CD8-positive, alpha-beta memory T cell (primary cell): ENCODE results near the gene MLYCD. TPM values are rescaled to one million over a fixed set of nuclear protein-coding genes. Genes with fewer than 3 reads are reported as not detected.

ENCODE experiments used
- CTCF ChIA-PET: fragments of 350-600 bp; sonication (Branson Sonifier 250); formaldehyde crosslinking; loops from one replicate; lab custom pipeline; 2021; ENCODE audit warnings: antibody characterized with exemption; lab: Charles Lee
- POLR2A ChIA-PET: fragments of 350-600 bp; sonication (Branson Sonifier 250); formaldehyde crosslinking; loops from one replicate; lab custom pipeline; 2021; ENCODE audit warnings: antibody characterized with exemption; lab: Charles Lee
- DNase-seq, 5 donors: peaks; one replicate each; pipeline versions ENCODE4 v3.0.0 to v3.0.0-alpha.2; 2020 to 2022; ENCODE audit warnings: mixed read lengths in 1 of 5
- H3K27ac ChIP-seq: one replicate; pipeline ENCODE4 v1.7.0; 2013; ENCODE audit warnings: low read depth, mild to moderate bottlenecking, low read length, moderate library complexity
- H3K27me3 ChIP-seq: 2 replicates; pipeline ENCODE4 v1.7.0; 2013; ENCODE audit warnings: low read length, mild to moderate bottlenecking; ENCODE audit not compliant: insufficient read depth, poor library complexity, severe bottlenecking
- H3K36me3 ChIP-seq: 2 replicates; pipeline ENCODE4 v1.7.0; 2013; ENCODE audit warnings: mild to moderate bottlenecking, low read length, moderate library complexity; ENCODE audit not compliant: insufficient read depth
- H3K4me1 ChIP-seq: 2 replicates; pipeline ENCODE4 v1.7.0; 2013; ENCODE audit warnings: mild to moderate bottlenecking, low read length, moderate library complexity; ENCODE audit not compliant: insufficient read depth
- H3K4me3 ChIP-seq: 2 replicates; pipeline ENCODE4 v1.7.0; 2013; ENCODE audit warnings: mild to moderate bottlenecking, low read length
- H3K9me3 ChIP-seq: 2 replicates; pipeline ENCODE4 v1.7.0; 2013; ENCODE audit warnings: mild to moderate bottlenecking, low read length
- H3K27ac Mint-ChIP-seq, 8 donors: one replicate each; pipeline ENCODE4 v1.8.0; 2020 to 2021; ENCODE audit warnings: mixed read lengths in 8 of 8, mild to moderate bottlenecking in 6 of 8, inconsistent platforms in 3 of 8, moderate library complexity in 3 of 8
- H3K27me3 Mint-ChIP-seq, 2 donors: one replicate each; pipeline ENCODE4 v1.8.0; 2020 to 2021; ENCODE audit warnings: mixed read lengths in 2 of 2, mild to moderate bottlenecking in 1 of 2, moderate library complexity in 1 of 2
- H3K36me3 Mint-ChIP-seq, 3 donors: one replicate each; pipeline ENCODE4 v1.8.0; 2020 to 2021; ENCODE audit warnings: mixed read lengths in 3 of 3, inconsistent platforms in 1 of 3, mild to moderate bottlenecking in 1 of 3
- H3K4me1 Mint-ChIP-seq, 3 donors: one replicate each; pipeline ENCODE4 v1.8.0; 2020 to 2021; ENCODE audit warnings: mixed read lengths in 3 of 3, inconsistent platforms in 1 of 3, mild to moderate bottlenecking in 1 of 3
- H3K4me3 Mint-ChIP-seq, 7 donors: one replicate each; pipeline ENCODE4 v1.8.0; 2020 to 2021; ENCODE audit warnings: mixed read lengths in 7 of 7, mild to moderate bottlenecking in 6 of 7, moderate library complexity in 4 of 7, inconsistent platforms in 2 of 7
- H3K9me3 Mint-ChIP-seq, 5 donors: one replicate each; pipeline ENCODE4 v1.8.0; 2020 to 2022; ENCODE audit warnings: mixed read lengths in 5 of 5, mild to moderate bottlenecking in 3 of 5, moderate library complexity in 2 of 5, inconsistent platforms in 1 of 5
- polyA plus RNA-seq: library from polyadenylated mRNA; unstranded; fragments of 300-500 nt; fragmentation: Illumina TruSeq; gene quantifications from one replicate; pipeline ENCODE4 v1.2.3, GENCODE V29; 2021
- total RNA-seq, 2 experiments: library from RNA; stranded (reverse); gene quantifications; one replicate each; pipeline ENCODE4 v1.2.3, GENCODE V29; 2021

MLYCD gene
- total and polyA plus RNA-seq, 3 experiments from 2014 or later = 2.7 to 3.8 (median 3.8) TPM

- peaks cover 3 to 9% of the 10 kb centered on the region in 2 donors for H3K27me3 Mint-ChIP-seq
- POLR2A ChIA-PET = no interaction called here
- H3K27me3 ChIP-seq = no peaks in the 10 kb centered on the region
- H3K4me3 ChIP-seq = no peak overlapping the region
- peaks cover 0 to 13% (median 0%) of the 10 kb centered on the region in 3 donors for H3K36me3 Mint-ChIP-seq
- H3K9me3 Mint-ChIP-seq = no peaks in the 10 kb centered on the region
- peaks cover 32 to 60% (median 57%) of the 10 kb centered on the region in 3 donors for H3K4me1 Mint-ChIP-seq
- peaks cover 25% of the 10 kb centered on the region for H3K4me1 ChIP-seq
- peak overlapping the region; percentile 87 to 96 (median 92) for H3K4me3 Mint-ChIP-seq
- H3K27ac Mint-ChIP-seq = peak overlapping the region in 1 of 8 donors; percentile 86
- H3K36me3 ChIP-seq = no peaks in the 10 kb centered on the region
- DNase-seq = no peak
- H3K9me3 ChIP-seq = no peaks in the 10 kb centered on the region
- H3K27ac ChIP-seq = no peak overlapping the region
- CTCF ChIA-PET = interaction anchor here (1.7 kb wide), 1 partner anchor 74 kb away, joined by 4 read pairs; no protein-coding TSS in a partner anchor
Measured at GRCh38 chr16:83900571-83900970, 1.7 kb downstream of the MLYCD start.

GRCh38 chr16:83901101-83901500 is 2.2 kb downstream of the MLYCD start:
- Mint-ChIP-seq H3K9me3 (no peaks in the 10 kb centered on the region), H3K36me3 (peaks cover 0 to 16% (median 0%) of the 10 kb centered on the region in 3 donors), H3K4me3 (peak overlapping the region in 6 of 7 donors; percentile 47 to 96 (median 90)), H3K4me1 (peaks cover 33 to 60% (median 57%) of the 10 kb centered on the region in 3 donors), H3K27ac (peak overlapping the region in 3 of 8 donors; percentile 19 to 29 (median 20)), H3K27me3 (peaks cover under 1 to 6% of the 10 kb centered on the region in 2 donors)
- DNase-seq = no peak
- Histone ChIP-seq H3K27ac (no peak overlapping the region), H3K27me3 (no peaks in the 10 kb centered on the region), H3K4me3 (no peak overlapping the region), H3K36me3 (no peaks in the 10 kb centered on the region), H3K9me3 (no peaks in the 10 kb centered on the region), H3K4me1 (peaks cover 25% of the 10 kb centered on the region)
- POLR2A ChIA-PET = no interaction called here
- CTCF ChIA-PET = no interaction called here

GRCh38 chr16:83903751-83904150 is 4.8 kb downstream of the MLYCD start:
- Histone ChIP-seq H3K27me3 (no peaks in the 10 kb centered on the region), H3K4me1 (peaks cover 17% of the 10 kb centered on the region), H3K4me3 (no peak overlapping the region), H3K36me3 (peaks cover 8% of the 10 kb centered on the region), H3K9me3 (no peaks in the 10 kb centered on the region), H3K27ac (no peak overlapping the region)
- Mint-ChIP-seq H3K4me1 (peaks cover 33 to 66% (median 62%) of the 10 kb centered on the region in 3 donors), H3K9me3 (no peaks in the 10 kb centered on the region), H3K36me3 (peaks cover 0 to 39% (median 15%) of the 10 kb centered on the region in 3 donors), H3K27ac (no peak overlapping the region), H3K4me3 (no peak overlapping the region), H3K27me3 (no peaks in the 10 kb centered on the region)
- POLR2A ChIA-PET = no interaction called here
- CTCF ChIA-PET = no interaction called here
- no peak for DNase-seq

GRCh38 chr16:83906683-83907082 is 7.8 kb downstream of the MLYCD start:
- CTCF ChIA-PET = no interaction called here
- Mint-ChIP-seq H3K36me3 (peaks cover 0 to 61% (median 22%) of the 10 kb centered on the region in 3 donors), H3K27me3 (no peaks in the 10 kb centered on the region), H3K9me3 (no peaks in the 10 kb centered on the region), H3K27ac (no peak overlapping the region), H3K4me3 (no peak overlapping the region), H3K4me1 (peaks cover 17 to 46% (median 40%) of the 10 kb centered on the region in 3 donors)
- no peak overlapping the region for H3K27ac ChIP-seq
- POLR2A ChIA-PET = no interaction called here
- H3K9me3 ChIP-seq = no peaks in the 10 kb centered on the region
- no peaks in the 10 kb centered on the region for H3K4me1 ChIP-seq
- no peak for DNase-seq
- no peak overlapping the region for H3K4me3 ChIP-seq
- no peaks in the 10 kb centered on the region for H3K27me3 ChIP-seq
- peaks cover 8% of the 10 kb centered on the region for H3K36me3 ChIP-seq

GRCh38 chr16:83907111-83907510 is 8.2 kb downstream of the MLYCD start:
- Histone ChIP-seq H3K4me1 (no peaks in the 10 kb centered on the region), H3K36me3 (peaks cover 11% of the 10 kb centered on the region), H3K9me3 (no peaks in the 10 kb centered on the region), H3K27me3 (no peaks in the 10 kb centered on the region), H3K4me3 (no peak overlapping the region), H3K27ac (no peak overlapping the region)
- peaks cover 14 to 41% (median 36%) of the 10 kb centered on the region in 3 donors for H3K4me1 Mint-ChIP-seq
- H3K36me3 Mint-ChIP-seq = peaks cover 0 to 65% (median 24%) of the 10 kb centered on the region in 3 donors
- CTCF ChIA-PET = no interaction called here
- no peaks in the 10 kb centered on the region for H3K27me3 Mint-ChIP-seq
- POLR2A ChIA-PET = no interaction called here
- H3K4me3 Mint-ChIP-seq = no peak overlapping the region
- DNase-seq = no peak
- no peaks in the 10 kb centered on the region for H3K9me3 Mint-ChIP-seq
- peak overlapping the region in 1 of 8 donors; percentile 7 for H3K27ac Mint-ChIP-seq

- no peaks in the 10 kb centered on the region for H3K27me3 Mint-ChIP-seq
- H3K36me3 Mint-ChIP-seq = peaks cover 0 to 70% (median 25%) of the 10 kb centered on the region in 3 donors
- Histone ChIP-seq H3K36me3 (peaks cover 17% of the 10 kb centered on the region), H3K9me3 (no peaks in the 10 kb centered on the region), H3K27ac (no peak overlapping the region), H3K4me3 (no peak overlapping the region), H3K4me1 (no peaks in the 10 kb centered on the region), H3K27me3 (no peaks in the 10 kb centered on the region)
- CTCF ChIA-PET = no interaction called here
- H3K4me1 Mint-ChIP-seq = peaks cover 12 to 36% (median 30%) of the 10 kb centered on the region in 3 donors
- no peak overlapping the region for H3K4me3 Mint-ChIP-seq
- POLR2A ChIA-PET = no interaction called here
- peak overlapping the region in 2 of 8 donors; percentile 7 to 63 for H3K27ac Mint-ChIP-seq
- no peaks in the 10 kb centered on the region for H3K9me3 Mint-ChIP-seq
- DNase-seq = no peak
Measured at GRCh38 chr16:83907631-83908250, 8.8 kb downstream of the MLYCD start.

- H3K4me1 Mint-ChIP-seq = peaks cover 7 to 27% (median 19%) of the 10 kb centered on the region in 3 donors
- no peak for DNase-seq
- CTCF ChIA-PET = no interaction called here
- H3K27ac ChIP-seq = no peak overlapping the region
- H3K4me3 Mint-ChIP-seq = no peak overlapping the region
- no peaks in the 10 kb centered on the region for H3K9me3 Mint-ChIP-seq
- H3K36me3 Mint-ChIP-seq = peaks cover 0 to 76% (median 28%) of the 10 kb centered on the region in 3 donors
- POLR2A ChIA-PET = no interaction called here
- no peaks in the 10 kb centered on the region for H3K9me3 ChIP-seq
- no peaks in the 10 kb centered on the region for H3K4me1 ChIP-seq
- no peaks in the 10 kb centered on the region for H3K27me3 Mint-ChIP-seq
- peaks cover 23% of the 10 kb centered on the region for H3K36me3 ChIP-seq
- H3K4me3 ChIP-seq = no peak overlapping the region
- H3K27ac Mint-ChIP-seq = no peak overlapping the region
- H3K27me3 ChIP-seq = no peaks in the 10 kb centered on the region
Measured at GRCh38 chr16:83908798-83909197, 9.9 kb downstream of the MLYCD start.

- Histone ChIP-seq H3K4me1 (no peaks in the 10 kb centered on the region), H3K27me3 (no peaks in the 10 kb centered on the region), H3K9me3 (no peaks in the 10 kb centered on the region), H3K27ac (no peak overlapping the region), H3K4me3 (no peak overlapping the region), H3K36me3 (peaks cover 23% of the 10 kb centered on the region)
- DNase-seq = no peak
- ChIA-PET POLR2A (no interaction called here), CTCF (interaction anchor here (1.1 kb wide), 1 partner anchor 16 kb away, joined by 3 read pairs; no protein-coding TSS in a partner anchor)
- Mint-ChIP-seq H3K4me1 (peaks cover 6 to 15% (median 15%) of the 10 kb centered on the region in 3 donors), H3K9me3 (no peaks in the 10 kb centered on the region), H3K36me3 (peaks cover 0 to 89% (median 38%) of the 10 kb centered on the region in 3 donors), H3K4me3 (no peak overlapping the region), H3K27ac (no peak overlapping the region), H3K27me3 (no peaks in the 10 kb centered on the region)
Measured at GRCh38 chr16:83911290-83911689, 12.4 kb downstream of the MLYCD start.
